Measurements from ENCODE around the gene TNFRSF9. TPM values are rescaled to one million over a fixed set of nuclear protein-coding genes. Genes with fewer than 3 reads are reported as not detected.

The TNFRSF9 gene
- total and polyA plus RNA-seq, 9 of the 15 experiments (the other 6 are each of a cell fraction or from before 2014, with no cell fraction given), result 0.04 to 0.29 (median 0.08) TPM; not detected in 1

- TF ChIP-seq BCLAF1 (IDR thresholded peaks at IDR 0.05; ENCODE audit: borderline replicate concordance in 1 of 2, control insufficient read depth in 1 of 2, low read depth in 2 of 2, low read length in 1 of 2) (no peak), TBL1XR1 (IDR thresholded peaks at IDR 0.05; ENCODE audit: low read length in 2 of 2) (no peak), ZNF134 (CRISPR knock-in tag; conservative IDR thresholded peaks at IDR 0.05) (no peak), NRF1 (conservative IDR thresholded peaks at IDR 0.05 in 1 of 2, IDR thresholded peaks at IDR 0.05 in 1 of 2) (0 out of 4 replicates have a peak, but pooled peaks of 1 of the 2 experiments have one; percentile 35), HDAC1 (IDR thresholded peaks at IDR 0.05) (no peak), ESRRA (IDR thresholded peaks at IDR 0.05; ENCODE audit: borderline replicate concordance, low read depth) (no peak), ZNF311 (CRISPR knock-in tag; IDR thresholded peaks at IDR 0.05) (no peak), ZNF239 (CRISPR knock-in tag; IDR thresholded peaks at IDR 0.05) (no peak), SMAD2 (IDR thresholded peaks at IDR 0.05; ENCODE audit: low read depth, low read length) (no peak), ZNF253 (CRISPR knock-in tag; conservative IDR thresholded peaks at IDR 0.05) (no peak), ZNF140 (CRISPR knock-in tag; IDR thresholded peaks at IDR 0.05) (no peak), C11orf30 (IDR thresholded peaks at IDR 0.05; ENCODE audit: low read depth) (peak; percentile 23; the same call in 1 of the 2 replicates), TARDBP (IDR thresholded peaks at IDR 0.05) (no peak), ZNF274 (IDR thresholded peaks at IDR 0.05; ENCODE audit: borderline replicate concordance, low read depth, low read length) (no peak), MCM2 (IDR thresholded peaks at IDR 0.05; ENCODE audit: low read depth) (no peak), LARP7 (IDR thresholded peaks at IDR 0.05) (no peak), TSC22D4 (tag; IDR thresholded peaks at IDR 0.05) (0 out of 2 replicates have a peak, but pooled peaks have one; percentile 51), CTBP1 (IDR thresholded peaks at IDR 0.05; ENCODE audit: borderline replicate concordance) (0 out of 2 replicates have a peak, but pooled peaks have one; percentile 18), ID3 (CRISPR knock-in tag; IDR thresholded peaks at IDR 0.05) (no peak), ID3 (tag; IDR thresholded peaks at IDR 0.05) (0 out of 2 replicates have a peak, but pooled peaks have one; percentile 42), POLR2AphosphoS5 (IDR thresholded peaks at IDR 0.05; ENCODE audit: control insufficient read depth, insufficient read depth, low read depth, low read length) (no peak), GABPA (tag; conservative IDR thresholded peaks at IDR 0.05; ENCODE audit: low read depth) (no peak)
- TF ChIP-seq, protein P1, sequence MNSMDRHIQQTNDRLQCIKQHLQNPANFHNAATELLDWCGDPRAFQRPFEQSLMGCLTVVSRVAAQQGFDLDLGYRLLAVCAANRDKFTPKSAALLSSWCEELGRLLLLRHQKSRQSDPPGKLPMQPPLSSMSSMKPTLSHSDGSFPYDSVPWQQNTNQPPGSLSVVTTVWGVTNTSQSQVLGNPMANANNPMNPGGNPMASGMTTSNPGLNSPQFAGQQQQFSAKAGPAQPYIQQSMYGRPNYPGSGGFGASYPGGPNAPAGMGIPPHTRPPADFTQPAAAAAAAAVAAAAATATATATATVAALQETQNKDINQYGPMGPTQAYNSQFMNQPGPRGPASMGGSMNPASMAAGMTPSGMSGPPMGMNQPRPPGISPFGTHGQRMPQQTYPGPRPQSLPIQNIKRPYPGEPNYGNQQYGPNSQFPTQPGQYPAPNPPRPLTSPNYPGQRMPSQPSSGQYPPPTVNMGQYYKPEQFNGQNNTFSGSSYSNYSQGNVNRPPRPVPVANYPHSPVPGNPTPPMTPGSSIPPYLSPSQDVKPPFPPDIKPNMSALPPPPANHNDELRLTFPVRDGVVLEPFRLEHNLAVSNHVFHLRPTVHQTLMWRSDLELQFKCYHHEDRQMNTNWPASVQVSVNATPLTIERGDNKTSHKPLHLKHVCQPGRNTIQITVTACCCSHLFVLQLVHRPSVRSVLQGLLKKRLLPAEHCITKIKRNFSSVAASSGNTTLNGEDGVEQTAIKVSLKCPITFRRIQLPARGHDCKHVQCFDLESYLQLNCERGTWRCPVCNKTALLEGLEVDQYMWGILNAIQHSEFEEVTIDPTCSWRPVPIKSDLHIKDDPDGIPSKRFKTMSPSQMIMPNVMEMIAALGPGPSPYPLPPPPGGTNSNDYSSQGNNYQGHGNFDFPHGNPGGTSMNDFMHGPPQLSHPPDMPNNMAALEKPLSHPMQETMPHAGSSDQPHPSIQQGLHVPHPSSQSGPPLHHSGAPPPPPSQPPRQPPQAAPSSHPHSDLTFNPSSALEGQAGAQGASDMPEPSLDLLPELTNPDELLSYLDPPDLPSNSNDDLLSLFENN (IDR thresholded peaks at IDR 0.05; ENCODE audit: low read depth in 2 of 2, low read length in 2 of 2), result no peak
Observed at GRCh38 chr1:7932524-7933138, 8.0 kb downstream of the TNFRSF9 start (continued).

Measured in K562 (cell line).